Prostate gland (tissue), 2 donors: Measurements from ENCODE around the gene DCTN3.

ENCODE experiments used
- CTCF ChIP-seq, 4 experiments: fragments of 200-600 bp in 2 of 4; fragments of 450-650 bp in 2 of 4; sonication (generic) in 2 of 4; IDR thresholded peaks; 1 replicate in 3 of 4; 2 replicates in 1 of 4; pipeline ENCODE4 v1.5.1; 2016 to 2019; ENCODE audit warnings: antibody characterized with exemption in 4 of 4, mild to moderate bottlenecking in 2 of 4, moderate library complexity in 2 of 4
- POLR2AphosphoS5 ChIP-seq: sonication (generic); formaldehyde crosslinking; IDR thresholded peaks from one replicate; pipeline ENCODE4 v1.6.1; 2017; ENCODE audit warnings: antibody characterized with exemption

GRCh38 chr9:34612788-34613390 is 7.4 kb downstream of the DCTN3 start:
- TF ChIP-seq CTCF (IDR thresholded peaks at IDR 0.05) (peak; percentile 76 to 88 (median 82)), POLR2AphosphoS5 (peak; percentile 35)
